ENCODE results near the gene MYO1C. TPM values are rescaled to one million over a fixed set of nuclear protein-coding genes. Genes with fewer than 3 reads are reported as not detected.

Gene MYO1C
- total RNA-seq, 1 experiment from 2014 or later = 251 TPM

DNA sequence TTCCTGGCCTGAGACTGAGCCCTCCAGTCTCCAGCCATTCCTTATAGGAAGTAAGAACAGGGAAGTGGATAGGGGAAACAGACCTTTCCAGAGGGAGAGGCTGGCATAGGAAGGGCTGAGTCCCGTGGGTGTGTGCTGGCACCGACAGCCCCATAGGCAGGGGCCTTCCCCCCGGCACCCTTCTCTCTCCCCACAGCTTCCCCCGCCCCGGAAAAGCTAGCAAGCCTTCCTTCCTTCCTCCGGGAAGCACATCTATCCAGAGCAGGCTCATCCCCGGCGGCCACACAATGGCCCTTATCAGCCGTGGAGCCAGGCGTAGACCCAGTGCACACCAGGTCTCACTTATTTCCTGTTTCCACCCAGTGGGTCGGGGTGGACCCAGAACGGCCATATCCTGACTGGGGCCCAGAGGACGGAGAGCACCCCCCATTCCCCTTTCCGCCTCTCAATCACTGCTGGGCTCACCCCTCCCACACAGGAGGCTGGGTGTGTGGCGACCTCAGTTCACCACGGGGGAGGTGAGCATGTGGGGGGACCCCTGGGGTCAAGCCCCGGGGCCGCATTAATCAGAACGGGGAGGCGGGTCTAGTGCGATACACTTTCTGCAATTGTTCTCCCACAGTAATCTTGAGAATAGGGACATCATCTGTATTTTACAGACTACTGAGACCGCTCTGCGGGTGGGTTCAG is 950 bp upstream of the MYO1C start:
- peak overlapping the region; percentile 89 for H3K27ac ChIP-seq (ENCODE audit: low read length)
- H3K4me3 ChIP-seq (ENCODE audit: low read depth in 2 of 2, low read length in 2 of 2) = peak overlapping the region in 1 of 2 experiments; percentile 62; a peak in 2 of 4 replicates
- ChIA-PET POLR2A (no interaction called here), CTCF (no interaction called here)
- H3K9me3 ChIP-seq (ENCODE audit: control insufficient read depth, insufficient read depth, low read depth, low read length) = no peaks in the 10 kb centered on the region
- no peaks in the 10 kb centered on the region for H3K27me3 ChIP-seq (ENCODE audit: control insufficient read depth, insufficient read depth, low read length)
- no peaks in the 10 kb centered on the region for H3K36me3 ChIP-seq (ENCODE audit: control insufficient read depth, insufficient read depth, low read length)
- BruUV-seq (replicated peaks) = no TSS peak
- peaks cover 31% of the 10 kb centered on the region for H3K4me1 ChIP-seq (ENCODE audit: control insufficient read depth, insufficient read depth, low read length)
- no peak for ATAC-seq
- no peak for TF ChIP-seq SIN3A (IDR thresholded peaks at IDR 0.05; ENCODE audit: borderline replicate concordance, insufficient read depth, low read depth, low read length)
- TF ChIP-seq, protein P1, sequence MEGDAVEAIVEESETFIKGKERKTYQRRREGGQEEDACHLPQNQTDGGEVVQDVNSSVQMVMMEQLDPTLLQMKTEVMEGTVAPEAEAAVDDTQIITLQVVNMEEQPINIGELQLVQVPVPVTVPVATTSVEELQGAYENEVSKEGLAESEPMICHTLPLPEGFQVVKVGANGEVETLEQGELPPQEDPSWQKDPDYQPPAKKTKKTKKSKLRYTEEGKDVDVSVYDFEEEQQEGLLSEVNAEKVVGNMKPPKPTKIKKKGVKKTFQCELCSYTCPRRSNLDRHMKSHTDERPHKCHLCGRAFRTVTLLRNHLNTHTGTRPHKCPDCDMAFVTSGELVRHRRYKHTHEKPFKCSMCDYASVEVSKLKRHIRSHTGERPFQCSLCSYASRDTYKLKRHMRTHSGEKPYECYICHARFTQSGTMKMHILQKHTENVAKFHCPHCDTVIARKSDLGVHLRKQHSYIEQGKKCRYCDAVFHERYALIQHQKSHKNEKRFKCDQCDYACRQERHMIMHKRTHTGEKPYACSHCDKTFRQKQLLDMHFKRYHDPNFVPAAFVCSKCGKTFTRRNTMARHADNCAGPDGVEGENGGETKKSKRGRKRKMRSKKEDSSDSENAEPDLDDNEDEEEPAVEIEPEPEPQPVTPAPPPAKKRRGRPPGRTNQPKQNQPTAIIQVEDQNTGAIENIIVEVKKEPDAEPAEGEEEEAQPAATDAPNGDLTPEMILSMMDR (IDR thresholded peaks at IDR 0.05) = no peak
- no peak for TF ChIP-seq POLR2AphosphoS5 (IDR thresholded peaks at IDR 0.05; ENCODE audit: low read depth, low read length)
- TF ChIP-seq, protein P2, sequence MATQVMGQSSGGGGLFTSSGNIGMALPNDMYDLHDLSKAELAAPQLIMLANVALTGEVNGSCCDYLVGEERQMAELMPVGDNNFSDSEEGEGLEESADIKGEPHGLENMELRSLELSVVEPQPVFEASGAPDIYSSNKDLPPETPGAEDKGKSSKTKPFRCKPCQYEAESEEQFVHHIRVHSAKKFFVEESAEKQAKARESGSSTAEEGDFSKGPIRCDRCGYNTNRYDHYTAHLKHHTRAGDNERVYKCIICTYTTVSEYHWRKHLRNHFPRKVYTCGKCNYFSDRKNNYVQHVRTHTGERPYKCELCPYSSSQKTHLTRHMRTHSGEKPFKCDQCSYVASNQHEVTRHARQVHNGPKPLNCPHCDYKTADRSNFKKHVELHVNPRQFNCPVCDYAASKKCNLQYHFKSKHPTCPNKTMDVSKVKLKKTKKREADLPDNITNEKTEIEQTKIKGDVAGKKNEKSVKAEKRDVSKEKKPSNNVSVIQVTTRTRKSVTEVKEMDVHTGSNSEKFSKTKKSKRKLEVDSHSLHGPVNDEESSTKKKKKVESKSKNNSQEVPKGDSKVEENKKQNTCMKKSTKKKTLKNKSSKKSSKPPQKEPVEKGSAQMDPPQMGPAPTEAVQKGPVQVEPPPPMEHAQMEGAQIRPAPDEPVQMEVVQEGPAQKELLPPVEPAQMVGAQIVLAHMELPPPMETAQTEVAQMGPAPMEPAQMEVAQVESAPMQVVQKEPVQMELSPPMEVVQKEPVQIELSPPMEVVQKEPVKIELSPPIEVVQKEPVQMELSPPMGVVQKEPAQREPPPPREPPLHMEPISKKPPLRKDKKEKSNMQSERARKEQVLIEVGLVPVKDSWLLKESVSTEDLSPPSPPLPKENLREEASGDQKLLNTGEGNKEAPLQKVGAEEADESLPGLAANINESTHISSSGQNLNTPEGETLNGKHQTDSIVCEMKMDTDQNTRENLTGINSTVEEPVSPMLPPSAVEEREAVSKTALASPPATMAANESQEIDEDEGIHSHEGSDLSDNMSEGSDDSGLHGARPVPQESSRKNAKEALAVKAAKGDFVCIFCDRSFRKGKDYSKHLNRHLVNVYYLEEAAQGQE (IDR thresholded peaks at IDR 0.05; ENCODE audit: insufficient read depth in 1 of 2, low read depth in 2 of 2, low read length in 1 of 2) = no peak
- TF ChIP-seq TCF7L2 (IDR thresholded peaks at IDR 0.05; ENCODE audit: low read depth, low read length) = no peak
- intact Hi-C loops (cut with micrococcal nuclease; ENCODE audit: unreplicated experiment) = no loop called here
- DNase-seq (ENCODE audit: low read depth, low spot score) = no peak
- in situ Hi-C loops (cut with HindIII; ENCODE audit: low pct_unique_long_range_greater_than_20kb, low sequenced_read_pairs) = no loop called here

DNA sequence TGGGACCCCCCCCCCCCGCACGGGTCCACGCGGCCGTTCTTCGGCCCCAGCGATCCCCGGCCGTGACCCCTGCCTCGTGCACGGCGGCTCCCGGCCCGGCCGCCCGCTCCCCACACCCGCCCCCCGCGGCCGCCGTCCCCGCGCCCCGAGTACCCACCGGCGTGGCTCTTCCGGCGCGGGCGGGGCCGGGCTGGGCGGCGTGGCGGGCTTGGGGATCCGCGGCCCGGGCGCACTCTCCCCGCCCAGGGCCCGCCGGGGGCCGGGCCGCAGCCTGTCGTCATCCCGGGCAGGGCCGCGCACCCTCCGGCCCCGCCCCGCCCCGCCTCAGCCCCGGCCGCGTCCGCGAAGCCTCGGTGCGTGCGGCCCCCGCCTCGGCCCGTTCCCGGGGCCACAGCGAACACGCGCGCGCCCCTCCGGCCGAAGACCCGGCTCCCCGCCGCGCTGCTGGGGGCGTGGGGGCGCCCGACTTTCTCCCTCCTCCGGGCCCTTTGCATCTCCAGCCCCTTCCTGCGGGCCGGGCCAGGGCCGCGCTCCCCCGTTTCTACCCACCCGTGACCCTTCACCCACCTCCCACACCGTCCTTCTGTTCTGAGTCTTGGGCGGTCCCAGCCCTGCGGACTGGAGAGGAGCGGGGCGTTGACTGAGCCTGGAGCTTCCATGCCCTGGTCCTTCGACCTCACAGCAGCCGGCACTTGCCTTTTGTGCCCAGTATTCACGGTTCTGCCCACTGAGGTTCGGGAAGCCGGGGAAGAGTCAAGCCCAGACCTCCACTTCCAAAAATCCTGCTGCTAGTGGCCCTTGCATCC is 840 bp downstream of the MYO1C start:
- peaks cover 34% of the 10 kb centered on the region for H3K4me1 ChIP-seq (ENCODE audit: control insufficient read depth, insufficient read depth, low read length)
- ChIA-PET POLR2A (no interaction called here), CTCF (interaction anchor here (0.5 kb wide), 1 partner anchor 423 kb away, joined by 3 read pairs; no protein-coding TSS in a partner anchor)
- ATAC-seq = peak; percentile 74
- H3K4me3 ChIP-seq (ENCODE audit: low read depth in 2 of 2, low read length in 2 of 2) = peak overlapping the region; percentile 62 to 69
- no peaks in the 10 kb centered on the region for H3K9me3 ChIP-seq (ENCODE audit: control insufficient read depth, insufficient read depth, low read depth, low read length)
- H3K36me3 ChIP-seq (ENCODE audit: control insufficient read depth, insufficient read depth, low read length) = no peaks in the 10 kb centered on the region
- intact Hi-C loops (cut with micrococcal nuclease; ENCODE audit: unreplicated experiment) = no loop called here
- no peak for DNase-seq (ENCODE audit: low read depth, low spot score)
- BruUV-seq (replicated peaks) = no TSS peak
- H3K27me3 ChIP-seq (ENCODE audit: control insufficient read depth, insufficient read depth, low read length) = no peaks in the 10 kb centered on the region
- TF ChIP-seq SIN3A (IDR thresholded peaks at IDR 0.05; ENCODE audit: borderline replicate concordance, insufficient read depth, low read depth, low read length) (no peak), POLR2AphosphoS5 (IDR thresholded peaks at IDR 0.05; ENCODE audit: low read depth, low read length) (no peak), TCF7L2 (IDR thresholded peaks at IDR 0.05; ENCODE audit: low read depth, low read length) (no peak)
- TF ChIP-seq, protein P1 (IDR thresholded peaks at IDR 0.05) = no peak
- TF ChIP-seq, protein P2 (IDR thresholded peaks at IDR 0.05; ENCODE audit: insufficient read depth in 1 of 2, low read depth in 2 of 2, low read length in 1 of 2) = no peak
- peak overlapping the region; percentile 89 for H3K27ac ChIP-seq (ENCODE audit: low read length)
- in situ Hi-C loops (cut with HindIII; ENCODE audit: low pct_unique_long_range_greater_than_20kb, low sequenced_read_pairs) = no loop called here
